Endodermal cell (in vitro differentiated cells): Measurements from ENCODE around the gene USP47. TPM values are rescaled to one million over a fixed set of nuclear protein-coding genes. Genes with fewer than 3 reads are reported as not detected.

Experiments used
- DNase-seq: peaks from one replicate; pipeline ENCODE4 v3.0.0-alpha.2; 2017
- H3K27ac ChIP-seq: 2 replicates; pipeline ENCODE4 v1.5.1; 2013; ENCODE audit warnings: mild to moderate bottlenecking, low read depth, low read length, moderate library complexity
- H3K27me3 ChIP-seq: 2 replicates; pipeline ENCODE4 v1.6.1; 2013; ENCODE audit warnings: mild to moderate bottlenecking, low read length, moderate library complexity; ENCODE audit not compliant: insufficient read depth, control insufficient read depth, poor library complexity, severe bottlenecking
- H3K36me3 ChIP-seq: 2 replicates; pipeline ENCODE4 v1.7.0; 2013; ENCODE audit warnings: mild to moderate bottlenecking, low read length, moderate library complexity; ENCODE audit not compliant: control insufficient read depth, insufficient read depth
- H3K4me1 ChIP-seq: one replicate; pipeline ENCODE4 v1.7.0; 2013; ENCODE audit warnings: low read length; ENCODE audit not compliant: control insufficient read depth, insufficient read depth
- H3K4me3 ChIP-seq: 2 replicates; pipeline ENCODE4 v1.5.1; 2013; ENCODE audit warnings: mild to moderate bottlenecking, low read length, moderate library complexity
- H3K9ac ChIP-seq: 2 replicates; pipeline ENCODE4 v1.6.1; 2013; ENCODE audit warnings: mild to moderate bottlenecking, low read length, moderate library complexity; ENCODE audit not compliant: poor library complexity, severe bottlenecking; ENCODE audit errors: extremely low read depth
- H3K9me3 ChIP-seq: 2 replicates; pipeline ENCODE4 v1.6.1; 2013; ENCODE audit warnings: mild to moderate bottlenecking, low read length, moderate library complexity; ENCODE audit not compliant: control insufficient read depth
- H3K27ac Mint-ChIP-seq: 2 replicates; pipeline ENCODE4 v1.8.0; 2020; ENCODE audit warnings: mixed read lengths
- H3K27me3 Mint-ChIP-seq: 2 replicates; pipeline ENCODE4 v1.8.0; 2021; ENCODE audit warnings: mild to moderate bottlenecking, mixed read lengths; ENCODE audit not compliant: insufficient read depth
- H3K36me3 Mint-ChIP-seq: 2 replicates; pipeline ENCODE4 v1.8.0; 2020; ENCODE audit warnings: low read depth, mixed read lengths
- H3K4me1 Mint-ChIP-seq: 2 replicates; pipeline ENCODE4 v1.8.0; 2020; ENCODE audit warnings: mixed read lengths
- H3K4me3 Mint-ChIP-seq: 2 replicates; pipeline ENCODE4 v1.8.0; 2020; ENCODE audit warnings: mild to moderate bottlenecking, moderate library complexity, mixed read lengths
- H3K9me3 Mint-ChIP-seq: 2 replicates; pipeline ENCODE4 v1.8.0; 2020; ENCODE audit warnings: mild to moderate bottlenecking, mixed read lengths
- WGBS, 2 experiments: methylation state at CpG; one replicate each; pipeline versions ENCODE4 v1.1.5 to v1.1.7; 2013; ENCODE audit warnings: missing lambda C conversion rate in 2 of 2, mixed read lengths in 1 of 2; ENCODE audit not compliant: insufficient coverage in 1 of 2, insufficient read length in 1 of 2; 5-methylcytosine and 5-hydroxymethylcytosine counted together
- total RNA-seq, 2 donors: library from RNA; stranded (reverse); fragmentation: NEBNext Ultra II Directional in 1 of 2; extraction: Animal tissue kit (Norgen Biotek cat#: 25700) in 1 of 2; gene quantifications; 2 replicates in 1 of 2; 3 replicates in 1 of 2; pipeline ENCODE4 v1.2.1, GENCODE V29; 2021
- TF ChIP-seq, protein P1 (sequence below): fragments of 200-600 bp; sonication (generic); conservative IDR thresholded peaks from 2 replicates; pipeline ENCODE4 v1.5.0; 2021; ENCODE audit warnings: antibody characterized with exemption, mild to moderate bottlenecking

Gene USP47
- total RNA-seq, 2 donors from 2014 or later: 26.3 to 26.9 TPM

DNA sequence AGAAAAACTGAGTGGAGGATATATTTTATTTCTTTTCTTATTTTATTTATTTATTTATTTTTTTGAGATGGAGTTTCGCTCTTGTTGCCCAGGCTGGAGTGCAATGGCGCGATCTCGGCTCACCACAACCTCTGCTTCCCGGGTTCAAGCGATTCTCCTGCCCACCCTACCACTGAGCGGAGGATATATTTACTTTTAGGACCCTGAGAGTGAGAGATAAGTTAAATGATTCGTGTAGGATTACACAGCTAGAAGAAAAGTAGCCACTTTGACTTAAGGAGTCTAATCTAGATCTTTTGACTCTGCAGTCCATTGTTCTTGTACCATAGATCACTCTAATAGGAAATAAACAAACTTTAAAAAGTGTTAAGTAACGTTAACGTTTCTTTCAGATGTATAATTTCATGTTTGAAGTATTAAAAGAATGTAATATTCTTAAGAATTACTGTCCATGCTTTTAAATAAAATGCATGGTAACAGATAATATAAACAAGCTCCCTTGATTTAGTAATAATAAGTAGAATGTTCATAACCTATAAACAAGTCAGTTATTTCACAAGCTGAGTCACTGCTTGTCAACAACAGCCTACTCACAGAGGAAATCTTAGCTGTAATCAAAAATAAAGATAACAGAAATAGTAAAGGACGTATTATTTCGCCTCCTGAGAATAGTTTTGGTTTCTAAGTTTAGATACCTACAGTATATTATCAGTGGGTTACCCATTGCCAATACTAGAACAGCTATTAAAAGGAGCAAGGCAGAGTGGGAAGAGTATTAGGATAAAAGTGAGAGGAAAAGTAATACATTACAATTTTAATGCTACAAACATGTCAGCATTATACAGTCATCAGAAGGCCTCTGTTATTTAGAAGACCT, 18.6 kb downstream of the USP47 start:
- Histone ChIP-seq H3K36me3 (no peaks in the 10 kb centered on the region), H3K4me3 (no peak overlapping the region), H3K9ac (no peak overlapping the region), H3K9me3 (no peaks in the 10 kb centered on the region), H3K27ac (no peak overlapping the region), H3K4me1 (no peaks in the 10 kb centered on the region), H3K27me3 (no peaks in the 10 kb centered on the region)
- H3K4me3 Mint-ChIP-seq: no peak overlapping the region
- TF ChIP-seq, protein P1, sequence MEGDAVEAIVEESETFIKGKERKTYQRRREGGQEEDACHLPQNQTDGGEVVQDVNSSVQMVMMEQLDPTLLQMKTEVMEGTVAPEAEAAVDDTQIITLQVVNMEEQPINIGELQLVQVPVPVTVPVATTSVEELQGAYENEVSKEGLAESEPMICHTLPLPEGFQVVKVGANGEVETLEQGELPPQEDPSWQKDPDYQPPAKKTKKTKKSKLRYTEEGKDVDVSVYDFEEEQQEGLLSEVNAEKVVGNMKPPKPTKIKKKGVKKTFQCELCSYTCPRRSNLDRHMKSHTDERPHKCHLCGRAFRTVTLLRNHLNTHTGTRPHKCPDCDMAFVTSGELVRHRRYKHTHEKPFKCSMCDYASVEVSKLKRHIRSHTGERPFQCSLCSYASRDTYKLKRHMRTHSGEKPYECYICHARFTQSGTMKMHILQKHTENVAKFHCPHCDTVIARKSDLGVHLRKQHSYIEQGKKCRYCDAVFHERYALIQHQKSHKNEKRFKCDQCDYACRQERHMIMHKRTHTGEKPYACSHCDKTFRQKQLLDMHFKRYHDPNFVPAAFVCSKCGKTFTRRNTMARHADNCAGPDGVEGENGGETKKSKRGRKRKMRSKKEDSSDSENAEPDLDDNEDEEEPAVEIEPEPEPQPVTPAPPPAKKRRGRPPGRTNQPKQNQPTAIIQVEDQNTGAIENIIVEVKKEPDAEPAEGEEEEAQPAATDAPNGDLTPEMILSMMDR: no peak
- no peaks in the 10 kb centered on the region for H3K27me3 Mint-ChIP-seq
- no peak overlapping the region for H3K27ac Mint-ChIP-seq
- H3K4me1 Mint-ChIP-seq: peaks cover 13% of the 10 kb centered on the region
- WGBS, 2 experiments: 84 to 100% methylated on average over 3 to 11 of the region's 12 CpGs
- H3K36me3 Mint-ChIP-seq: no peaks in the 10 kb centered on the region
- no peak for DNase-seq
- no peaks in the 10 kb centered on the region for H3K9me3 Mint-ChIP-seq

DNA sequence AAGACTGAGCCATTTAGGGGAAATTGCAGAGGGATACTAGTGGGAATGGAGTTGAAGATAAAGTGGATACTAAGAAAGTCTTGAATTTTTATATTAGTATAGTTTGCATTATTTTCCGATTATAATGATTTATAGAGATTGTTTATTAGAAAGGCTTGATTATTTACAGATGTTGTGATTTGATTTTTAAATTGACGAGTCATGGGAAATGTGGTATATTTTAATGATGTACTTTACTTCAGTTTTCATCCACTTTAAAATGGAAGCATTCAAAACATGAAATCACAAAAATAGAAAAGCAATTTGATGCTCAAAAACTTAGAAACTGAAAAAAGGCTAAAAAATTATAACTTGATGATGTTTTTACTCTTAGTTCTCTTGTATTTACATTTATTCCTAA, 21.2 kb downstream of the USP47 start:
- Mint-ChIP-seq H3K36me3 (peaks cover 2% of the 10 kb centered on the region), H3K27ac (no peak overlapping the region), H3K4me3 (no peak overlapping the region), H3K9me3 (peaks cover 10% of the 10 kb centered on the region), H3K4me1 (peaks cover 26% of the 10 kb centered on the region), H3K27me3 (no peaks in the 10 kb centered on the region)
- no peaks in the 10 kb centered on the region for H3K4me1 ChIP-seq
- WGBS, 2 experiments: 100% methylated on average over 1 to 2 of the region's 2 CpGs
- H3K9ac ChIP-seq: no peak overlapping the region
- no peak overlapping the region for H3K27ac ChIP-seq
- no peaks in the 10 kb centered on the region for H3K36me3 ChIP-seq
- TF ChIP-seq, protein P1: no peak
- DNase-seq: no peak
- no peaks in the 10 kb centered on the region for H3K27me3 ChIP-seq
- no peak overlapping the region for H3K4me3 ChIP-seq
- peaks cover 12% of the 10 kb centered on the region for H3K9me3 ChIP-seq

DNA sequence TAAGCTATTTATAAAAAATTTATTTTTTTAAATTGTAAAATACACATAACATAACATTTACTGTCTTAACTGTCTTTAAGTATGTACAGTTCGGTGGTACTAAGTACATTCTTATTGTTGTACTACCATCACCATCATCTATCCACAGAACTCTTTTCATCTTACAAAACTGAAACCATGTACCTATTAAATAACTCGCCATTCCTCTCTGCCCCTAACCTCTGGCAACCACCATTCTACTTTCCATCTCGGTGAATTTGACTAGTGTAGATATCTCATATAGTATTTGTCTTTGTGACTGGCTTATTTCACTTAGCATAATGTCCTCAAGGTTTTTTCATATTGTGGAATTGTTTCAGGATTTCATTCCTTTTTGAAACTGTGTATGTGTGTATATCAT, 22.6 kb downstream of the USP47 start:
- Mint-ChIP-seq H3K27me3 (no peaks in the 10 kb centered on the region), H3K27ac (no peak overlapping the region), H3K9me3 (peaks cover 10% of the 10 kb centered on the region), H3K4me3 (no peak overlapping the region), H3K4me1 (peaks cover 28% of the 10 kb centered on the region), H3K36me3 (peaks cover 2% of the 10 kb centered on the region)
- Histone ChIP-seq H3K9me3 (peaks cover 23% of the 10 kb centered on the region), H3K27me3 (no peaks in the 10 kb centered on the region), H3K27ac (no peak overlapping the region), H3K9ac (no peak overlapping the region), H3K4me3 (no peak overlapping the region), H3K4me1 (no peaks in the 10 kb centered on the region), H3K36me3 (no peaks in the 10 kb centered on the region)
- DNase-seq: no peak
- WGBS, 2 experiments: 88 to 94% methylated on average over 1 to 3 of the region's 3 CpGs
- TF ChIP-seq, protein P1: no peak
